Lower leg skin (tissue), 4 donors: ENCODE results near the gene CNTNAP3. TPM values are rescaled to one million over a fixed set of nuclear protein-coding genes. Genes with fewer than 3 reads are reported as not detected.
"Not testable (repeated sequence)": the region's sequence is repeated elsewhere in the genome, so short reads cannot be mapped to it uniquely, and the experiment has no call there.

Source experiments
- DNase-seq, 2 donors: peaks; one replicate each; pipeline ENCODE4 v3.0.0-alpha.2; 2019; ENCODE audit warnings: low spot score in 2 of 2
- H3K4me3 ChIP-seq: fragments of 200-600 bp; sonication (generic); 2 replicates; pipeline ENCODE4 v1.5.1; 2017; ENCODE audit warnings: mild to moderate bottlenecking, low read depth; ENCODE audit not compliant: poor library complexity, severe bottlenecking
- WGBS, 2 donors: methylation state at CpG; one replicate each; pipeline ENCODE4 v1.1.5; 2018; 5-methylcytosine and 5-hydroxymethylcytosine counted together
- intact Hi-C: fragments of 100-400 bp; cut with DNase I; formaldehyde crosslinking; loops from one replicate; pipeline ENCODE4 v1.15.0; 2023; ENCODE audit warnings: low total_unique reads
- total RNA-seq, 4 donors: library from RNA; depleted of rRNA; stranded (reverse); fragments of >200 nt; gene quantifications; one replicate each; pipeline ENCODE4 v1.1.0, GENCODE V29; 2016

Gene CNTNAP3
- total RNA-seq = 10 to 100 TPM; 15.0 to 42.4 (median 20.2) TPM

GRCh38 chr9:39287980-39288379 is at the start of gene CNTNAP3:
TSS of gene CNTNAP3 (minus strand) at chr9:39288167. CDS start at chr9:39288064, 103 bp downstream.
- H3K4me3 ChIP-seq, intact Hi-C loops, DNase-seq: not testable (repeated sequence)
- WGBS, 2 donors = no CpG with 5 or more reads among the region's 42 CpGs

DNA sequence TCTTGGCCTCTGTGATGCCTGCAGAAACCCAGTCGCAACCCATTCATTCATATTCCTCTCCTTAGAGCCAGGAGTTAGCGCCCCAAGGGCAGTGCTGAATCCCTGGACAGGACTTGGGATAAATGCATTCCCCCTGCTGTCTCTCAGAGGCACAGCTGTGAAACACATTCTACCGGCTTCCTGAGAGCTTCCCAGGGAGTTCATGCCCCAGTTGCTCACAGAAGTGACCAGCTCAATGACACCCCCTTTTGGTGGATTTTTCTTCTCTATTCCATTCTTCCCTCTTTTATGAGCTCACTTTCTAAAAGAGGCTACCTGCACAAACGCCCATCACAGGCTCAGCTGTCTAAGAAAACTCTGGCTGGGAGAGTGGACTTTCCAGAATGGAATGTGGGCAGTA is 8.0 kb downstream of the CNTNAP3 start:
- DNase-seq, H3K4me3 ChIP-seq, intact Hi-C loops: not testable (repeated sequence)
- no CpG with 5 or more reads among the region's 4 CpGs for WGBS, 2 donors

GRCh38 chr9:39242513-39242912 is 45.5 kb downstream of the CNTNAP3 start:
- H3K4me3 ChIP-seq, intact Hi-C loops, DNase-seq: not testable (repeated sequence)
- no CpG with 5 or more reads among the region's 4 CpGs for WGBS, 2 donors

- H3K4me3 ChIP-seq, DNase-seq, intact Hi-C loops: not testable (repeated sequence)
- WGBS, 2 donors = no CpG with 5 or more reads among the region's 12 CpGs
Observed at GRCh38 chr9:39232130-39232991, 55.6 kb downstream of the CNTNAP3 start.

DNA sequence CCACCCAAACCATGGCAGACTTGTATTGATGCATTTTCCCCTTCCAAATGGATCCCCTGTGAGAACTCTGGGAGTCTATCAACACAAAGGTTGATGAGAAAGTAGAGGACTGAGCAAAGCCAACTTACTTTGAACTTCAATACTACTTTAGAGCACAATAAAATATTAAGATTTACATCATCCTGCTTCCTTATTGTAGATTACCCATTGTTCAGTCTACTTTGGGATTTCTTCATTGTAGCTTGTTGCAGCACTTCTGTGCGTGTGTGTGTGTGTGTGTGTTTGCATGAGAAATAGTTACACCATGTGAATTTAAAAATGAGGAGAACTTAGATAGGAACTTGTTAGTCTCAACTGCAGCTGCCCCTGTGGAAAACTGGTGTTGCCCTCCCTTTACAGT is 72.0 kb downstream of the CNTNAP3 start:
- intact Hi-C loops, DNase-seq, H3K4me3 ChIP-seq: not testable (repeated sequence)
- no CpG with 5 or more reads among the region's 1 CpG for WGBS, 2 donors

DNA sequence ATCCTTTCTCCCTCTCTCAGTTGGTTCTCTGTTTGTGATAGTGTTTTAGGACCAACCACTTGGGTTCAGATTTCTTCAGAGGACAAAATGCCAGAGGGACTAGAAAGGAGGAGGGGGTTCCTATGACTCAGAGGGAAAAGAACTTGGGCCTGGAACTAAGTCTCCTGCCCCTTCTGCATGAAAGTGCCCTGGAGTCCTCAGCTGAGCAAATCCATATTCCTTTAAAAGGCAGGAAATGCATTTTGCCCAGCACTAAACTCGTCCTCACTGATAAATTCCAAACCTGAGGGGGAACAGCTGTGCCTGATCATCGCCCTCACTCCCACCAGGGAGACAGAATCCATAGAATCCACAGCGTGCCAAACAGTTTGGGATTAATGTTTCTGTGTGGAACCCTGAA is 78.2 kb downstream of the CNTNAP3 start:
- H3K4me3 ChIP-seq, intact Hi-C loops, DNase-seq: not testable (repeated sequence)
- no CpG with 5 or more reads among the region's 3 CpGs for WGBS, 2 donors

GRCh38 chr9:39206643-39207042 is 81.3 kb downstream of the CNTNAP3 start:
- DNase-seq, intact Hi-C loops, H3K4me3 ChIP-seq: not testable (repeated sequence)
- WGBS, 2 donors = no CpG with 5 or more reads among the region's 6 CpGs

- intact Hi-C loops = not testable (repeated sequence)
- WGBS, 2 donors = no CpG with 5 or more reads among the region's 4 CpGs
Observed at GRCh38 chr9:39205842-39206241, 82.1 kb downstream of the CNTNAP3 start.

DNA sequence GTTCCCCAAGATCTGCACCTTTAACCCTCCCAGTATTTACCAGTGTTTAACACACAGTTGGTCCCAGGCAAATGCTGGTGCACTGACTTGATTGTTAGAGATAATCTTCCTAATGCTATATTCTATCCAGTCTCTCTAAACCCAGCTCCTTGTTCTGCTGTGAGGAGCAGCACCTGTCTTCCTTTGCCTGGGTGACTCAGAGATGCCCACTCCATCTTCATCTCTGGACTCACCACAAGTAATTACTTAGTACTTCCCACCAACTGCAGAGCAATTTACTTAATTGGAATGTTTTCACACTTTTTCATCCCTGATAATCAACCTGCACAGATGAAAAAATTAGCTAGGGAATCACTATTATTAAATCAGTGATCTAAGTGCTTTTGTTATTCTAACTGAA is 87.6 kb downstream of the CNTNAP3 start:
- H3K4me3 ChIP-seq, DNase-seq, intact Hi-C loops: not testable (repeated sequence)

More at GRCh38 chr9:39205842-39206241, 82.1 kb downstream of the CNTNAP3 start:
- not testable (repeated sequence) for DNase-seq, H3K4me3 ChIP-seq

GRCh38 chr9:39198000-39198709 is 89.8 kb downstream of the CNTNAP3 start:
- H3K4me3 ChIP-seq, DNase-seq, intact Hi-C loops: not testable (repeated sequence)
- WGBS, 2 donors = no CpG with 5 or more reads among the region's 7 CpGs

DNA sequence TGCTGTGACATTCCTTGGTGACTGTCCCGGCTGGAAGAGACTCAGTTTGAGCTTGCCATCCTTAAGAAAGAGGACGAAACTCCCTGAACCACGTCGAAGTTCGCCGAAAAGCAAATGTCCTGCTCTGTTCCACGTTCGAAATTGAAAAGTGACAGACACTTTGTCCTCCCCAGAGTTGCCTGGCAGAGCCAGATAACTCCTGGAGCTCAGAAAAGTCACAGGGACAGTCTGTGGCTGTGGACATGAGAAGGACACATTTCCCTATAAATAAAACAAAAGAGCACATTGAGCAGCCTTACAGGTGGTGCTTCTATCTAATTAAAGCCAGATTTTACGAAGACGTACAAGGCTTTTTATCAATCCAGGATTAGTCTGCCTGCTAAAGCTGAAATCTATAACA is 116.6 kb downstream of the CNTNAP3 start:
- DNase-seq, intact Hi-C loops, H3K4me3 ChIP-seq: not testable (repeated sequence)
- no CpG with 5 or more reads among the region's 10 CpGs for WGBS, 2 donors

DNA sequence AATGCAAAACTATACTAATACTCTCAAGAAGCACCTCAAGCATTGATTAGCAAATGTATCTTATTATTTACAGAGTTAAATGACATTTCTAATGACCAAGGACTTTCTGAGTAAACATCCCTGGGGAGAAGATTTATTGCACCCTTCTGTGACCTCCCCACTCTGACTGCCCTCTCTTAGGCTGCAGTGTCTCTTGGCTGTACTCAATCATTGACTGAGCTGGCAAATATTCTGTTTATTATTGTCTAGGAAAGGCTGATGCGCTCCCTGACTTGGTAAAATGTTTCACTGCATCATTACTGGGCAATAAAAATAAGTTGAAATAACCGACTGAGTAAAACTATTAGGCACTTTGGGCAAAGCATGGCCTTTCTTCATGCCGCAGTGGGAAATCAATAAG is 130.3 kb downstream of the CNTNAP3 start:
- no CpG with 5 or more reads among the region's 3 CpGs for WGBS, 2 donors
- H3K4me3 ChIP-seq, intact Hi-C loops, DNase-seq: not testable (repeated sequence)

DNA sequence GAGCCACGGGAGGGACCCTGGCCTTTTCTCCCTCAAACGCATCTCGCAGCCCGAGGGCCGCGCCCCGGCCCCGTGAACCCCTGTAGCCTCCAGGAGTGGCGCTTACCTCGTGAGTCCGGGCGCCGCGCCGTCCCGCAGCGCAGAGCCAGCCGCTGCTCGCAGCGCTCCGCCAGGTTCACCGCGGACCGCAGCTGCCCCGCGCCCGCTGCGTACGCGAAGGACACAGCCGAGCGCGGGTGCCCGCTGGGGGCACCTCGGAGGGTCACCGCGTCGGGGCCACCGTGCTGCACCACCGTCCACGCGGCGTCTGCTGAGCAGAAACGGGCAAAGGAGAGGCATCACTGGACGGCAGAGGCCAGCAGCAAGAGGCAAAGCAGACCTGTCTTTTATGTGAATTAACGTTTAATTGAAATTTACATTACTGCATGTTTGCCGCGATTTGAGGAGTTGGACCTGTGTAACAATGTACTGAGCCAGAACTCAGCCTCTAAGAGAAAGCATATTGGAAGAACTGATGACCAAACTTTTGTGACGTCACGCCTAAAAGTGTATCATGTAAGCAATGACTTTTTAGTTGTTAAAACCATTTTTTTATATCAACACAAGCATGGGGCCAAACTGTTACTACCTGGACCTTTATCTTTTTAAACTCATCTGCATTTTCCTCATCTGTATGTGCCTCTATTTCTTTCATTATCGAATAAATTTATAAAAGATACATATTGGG is 155.0 kb downstream of the CNTNAP3 start:
- WGBS, 2 donors = 71 to 86% methylated on average over 37 to 42 of the region's 51 CpGs
- intact Hi-C loops, H3K4me3 ChIP-seq, DNase-seq: not testable (repeated sequence)

- WGBS, 2 donors = 27 to 33% methylated on average over 2 of the region's 2 CpGs
- H3K4me3 ChIP-seq, intact Hi-C loops, DNase-seq: not testable (repeated sequence)
Observed at GRCh38 chr9:39121401-39121800, 166.6 kb downstream of the CNTNAP3 start.

GRCh38 chr9:39111746-39112145 is 176.2 kb downstream of the CNTNAP3 start:
- DNase-seq, intact Hi-C loops, H3K4me3 ChIP-seq: not testable (repeated sequence)
